ENCODE results near the gene GPC6.
"Not testable (repeated sequence)": the region's sequence is repeated elsewhere in the genome, so short reads cannot be mapped to it uniquely, and the experiment has no call there.

Gene GPC6
- total RNA-seq: 0 to 0.07 reads per million in 2 donors

DNA sequence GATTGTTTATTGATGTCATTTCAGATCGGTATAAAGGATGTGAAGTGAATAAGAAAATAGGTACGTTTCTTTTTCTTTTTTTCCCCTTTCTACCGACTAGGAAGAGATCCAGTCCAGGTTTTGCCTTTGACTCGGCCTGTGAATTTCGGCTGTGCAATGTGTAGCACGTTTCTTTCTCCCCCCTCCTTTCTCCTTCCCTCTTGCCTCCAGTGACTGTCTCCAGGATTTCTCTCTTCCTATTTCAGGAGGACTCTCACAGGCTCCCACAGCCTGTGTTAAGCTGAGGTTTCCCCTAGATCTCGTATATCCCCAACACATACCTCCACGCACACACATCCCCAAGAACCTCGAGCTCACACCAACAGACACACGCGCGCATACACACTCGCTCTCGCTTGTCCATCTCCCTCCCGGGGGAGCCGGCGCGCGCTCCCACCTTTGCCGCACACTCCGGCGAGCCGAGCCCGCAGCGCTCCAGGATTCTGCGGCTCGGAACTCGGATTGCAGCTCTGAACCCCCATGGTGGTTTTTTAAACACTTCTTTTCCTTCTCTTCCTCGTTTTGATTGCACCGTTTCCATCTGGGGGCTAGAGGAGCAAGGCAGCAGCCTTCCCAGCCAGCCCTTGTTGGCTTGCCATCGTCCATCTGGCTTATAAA, at the start of gene GPC6:
GPC6 (plus strand) TSS at position 185 of the 657 bp plus-strand sequence.
- DNase-seq: no peak

DNA sequence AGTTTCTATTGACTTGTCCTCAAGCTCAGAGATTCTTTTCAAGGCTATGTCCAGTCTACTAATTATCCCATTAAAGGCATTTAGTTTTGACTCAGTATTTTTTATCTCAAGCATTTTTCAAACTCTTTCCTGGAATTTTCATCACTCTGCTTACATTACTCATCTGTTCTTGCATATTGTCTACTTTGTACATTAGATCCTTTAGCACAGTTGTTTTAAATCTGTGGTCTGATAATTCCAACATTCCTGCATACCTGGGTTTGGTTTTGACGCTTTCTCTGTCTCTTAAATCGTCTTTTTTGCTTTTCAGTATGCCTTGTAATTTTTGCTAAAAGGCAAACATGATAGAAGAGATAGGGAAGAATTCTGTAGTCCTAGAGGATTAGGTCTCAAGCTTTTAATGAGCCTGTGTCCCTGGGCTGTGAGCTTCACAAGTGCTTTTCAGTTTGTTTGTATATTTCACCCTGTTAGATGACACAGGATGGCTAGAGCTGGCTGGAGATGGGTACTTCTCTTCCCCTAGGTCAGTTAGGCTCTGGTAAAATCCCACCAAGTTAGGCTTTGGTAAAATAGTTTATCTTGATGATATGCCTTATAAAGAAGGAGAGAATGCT, 46.1 kb upstream of the GPC6 start:
- no peak for DNase-seq

DNA sequence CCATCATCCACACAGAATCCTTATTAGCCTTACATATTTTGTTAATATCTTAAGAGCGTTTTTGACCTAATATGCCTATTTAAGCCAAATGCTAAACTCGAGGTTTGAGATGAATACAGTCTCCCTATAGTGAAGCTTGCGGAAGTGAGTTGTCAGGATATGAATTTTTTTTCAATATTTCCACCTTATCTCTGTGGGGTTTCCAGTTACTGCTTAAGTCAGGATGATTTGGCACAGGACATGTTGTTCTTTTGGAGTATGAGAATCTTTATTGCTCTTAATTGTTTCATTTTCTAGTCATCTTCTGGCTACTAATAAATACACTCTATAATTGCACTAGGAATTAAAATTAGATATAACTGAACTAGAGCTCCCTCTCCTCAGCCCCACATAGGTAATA, 44.2 kb upstream of the GPC6 start:
- no peak for DNase-seq

DNA sequence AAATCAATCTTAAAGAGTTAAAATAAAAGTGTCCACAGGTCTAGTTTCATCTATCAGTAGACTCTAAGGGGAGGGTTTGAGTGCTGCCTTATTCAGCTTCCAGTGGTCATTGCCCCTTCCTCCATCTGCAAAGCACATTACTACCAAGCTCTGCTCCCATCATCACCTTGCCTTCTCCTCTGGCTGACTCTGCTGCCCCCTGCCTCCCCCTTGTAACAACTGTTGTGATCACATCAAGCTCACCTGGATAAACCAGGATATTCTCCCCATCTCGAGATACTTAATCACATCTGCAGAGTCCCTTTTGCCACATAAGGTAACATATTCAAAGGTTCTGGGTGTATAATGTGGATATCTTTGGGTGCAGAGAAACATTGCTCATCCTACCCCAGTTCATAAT, 43.3 kb upstream of the GPC6 start:
- no peak for DNase-seq

DNA sequence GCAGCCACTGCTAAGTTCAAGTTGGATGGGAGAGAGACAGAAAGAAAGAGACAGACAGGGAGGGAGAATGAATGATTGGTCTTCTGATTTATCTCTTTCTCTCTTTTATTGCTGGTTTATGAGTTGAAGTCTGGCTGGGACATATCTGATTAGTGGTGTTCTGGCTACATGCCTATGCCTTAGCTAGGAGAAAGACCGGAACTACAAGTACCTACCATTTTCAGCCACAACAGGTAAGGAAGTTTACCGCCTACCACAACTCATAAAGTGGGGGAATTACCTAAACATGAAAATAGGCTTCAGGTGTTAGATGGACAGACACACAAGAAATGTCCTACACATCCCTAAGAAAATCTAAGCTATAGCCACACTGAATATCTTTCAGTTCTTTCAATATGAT, 36.6 kb upstream of the GPC6 start:
- DNase-seq: no peak

DNA sequence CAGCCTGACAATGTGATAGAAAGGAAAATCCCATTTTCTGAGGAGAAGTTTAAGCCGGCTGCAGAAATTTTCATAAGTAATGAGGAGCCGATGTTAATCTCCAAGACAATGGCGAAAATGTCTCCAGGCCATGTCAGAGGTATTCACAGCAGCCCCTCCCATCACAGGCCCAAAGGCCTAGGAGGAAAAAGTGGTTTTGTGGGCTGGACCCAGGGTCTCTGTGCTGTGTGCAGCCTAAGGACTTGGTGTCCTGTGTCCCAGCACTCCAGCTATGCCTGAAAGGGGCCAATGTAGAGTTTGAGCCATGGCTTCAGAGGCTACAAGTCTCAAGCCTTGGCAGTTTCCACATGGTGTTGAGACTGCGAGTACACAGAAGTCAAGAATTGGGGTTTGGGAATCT, 32.9 kb upstream of the GPC6 start:
- DNase-seq: no peak

DNA sequence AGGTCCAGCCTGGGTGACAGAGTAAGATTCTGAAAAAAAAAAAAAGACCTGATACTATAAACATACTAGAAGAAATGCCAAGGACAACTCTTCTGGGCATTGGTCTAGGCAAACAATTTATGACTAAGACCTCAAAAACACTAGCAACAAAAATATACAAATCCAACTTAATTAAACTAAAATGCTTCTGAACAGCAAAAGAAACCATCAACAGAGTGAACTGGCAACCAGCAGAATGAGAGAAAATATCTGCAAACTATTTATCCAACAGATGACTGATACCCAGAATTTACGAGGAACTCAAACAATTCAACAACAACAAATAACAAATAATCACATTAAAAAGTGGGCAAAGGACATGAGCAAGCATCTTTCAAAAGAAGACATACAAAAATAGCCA, 26.8 kb upstream of the GPC6 start:
- no peak for DNase-seq

DNA sequence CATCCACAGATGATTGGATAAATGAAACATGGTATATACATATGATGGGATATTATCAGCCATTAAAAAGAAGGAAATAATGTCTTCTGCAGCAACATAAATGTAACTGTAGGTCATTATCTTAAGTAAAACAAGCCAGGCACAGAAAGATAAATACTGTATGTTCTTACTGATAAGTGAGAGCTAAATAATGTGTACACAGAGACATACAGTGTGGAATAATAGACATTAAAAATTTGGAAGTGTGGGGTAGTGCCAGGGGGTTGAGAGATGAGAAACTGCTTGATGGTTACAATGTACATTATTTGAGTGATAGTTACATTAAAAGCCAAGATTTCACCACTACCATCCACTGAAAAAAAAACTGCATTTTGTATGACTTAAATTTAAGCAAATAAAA, 26.0 kb upstream of the GPC6 start:
- no peak for DNase-seq

DNA sequence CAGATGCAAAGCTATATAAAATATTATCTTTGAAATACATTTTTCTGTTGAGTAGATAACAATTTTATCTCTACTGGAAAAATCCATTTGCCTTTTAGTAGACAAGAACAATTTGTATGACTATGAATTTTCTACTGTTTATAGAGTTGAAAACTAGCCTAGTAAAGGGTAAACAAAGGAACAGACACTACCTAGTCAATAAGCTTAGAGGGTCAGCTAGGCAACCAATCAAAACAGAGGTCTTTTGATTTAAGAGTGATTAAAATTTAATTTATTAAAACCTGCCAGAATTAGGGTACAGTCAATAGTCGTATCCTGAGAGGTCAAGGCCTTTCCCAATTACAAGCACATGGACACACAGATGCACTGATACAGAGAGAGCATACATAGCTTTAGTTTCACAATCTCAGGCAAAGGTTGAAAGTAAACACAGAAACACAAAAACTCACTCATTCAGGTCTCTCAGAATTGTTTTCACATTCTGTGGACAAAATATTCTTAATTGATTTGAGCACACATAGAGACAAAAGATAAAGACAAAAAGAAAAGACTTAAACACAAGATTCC, 24.5 kb upstream of the GPC6 start:
- no peak for DNase-seq

DNA sequence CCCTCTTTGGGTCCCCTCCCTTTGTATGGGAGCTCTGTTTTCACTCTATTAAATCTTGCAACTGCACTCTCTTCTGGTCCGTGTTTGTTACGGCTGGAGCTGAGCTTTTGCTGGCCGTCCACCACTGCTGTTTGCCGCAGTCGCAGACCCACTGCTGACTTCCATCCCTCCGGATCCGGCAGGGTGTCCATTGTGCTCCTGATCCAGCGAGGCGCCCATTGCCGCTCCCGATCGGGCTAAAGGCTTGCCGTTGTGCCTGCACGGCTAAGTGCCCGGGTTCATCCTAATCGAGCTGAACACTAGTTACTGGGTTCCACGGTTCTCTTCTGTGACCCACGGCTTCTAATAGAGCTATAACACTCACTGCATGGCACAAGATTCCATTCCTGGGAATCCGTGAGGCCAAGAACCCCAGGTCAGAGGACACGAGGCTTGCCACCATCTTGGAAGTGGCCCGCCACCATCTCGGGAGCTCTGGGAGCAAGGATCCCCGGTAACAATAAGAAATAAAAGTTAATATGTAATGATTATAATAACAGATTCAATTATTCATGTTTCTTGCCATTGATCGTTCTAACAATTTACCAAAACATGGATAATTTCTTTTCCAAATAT, 19.7 kb upstream of the GPC6 start:
- DNase-seq: not testable (repeated sequence)

DNA sequence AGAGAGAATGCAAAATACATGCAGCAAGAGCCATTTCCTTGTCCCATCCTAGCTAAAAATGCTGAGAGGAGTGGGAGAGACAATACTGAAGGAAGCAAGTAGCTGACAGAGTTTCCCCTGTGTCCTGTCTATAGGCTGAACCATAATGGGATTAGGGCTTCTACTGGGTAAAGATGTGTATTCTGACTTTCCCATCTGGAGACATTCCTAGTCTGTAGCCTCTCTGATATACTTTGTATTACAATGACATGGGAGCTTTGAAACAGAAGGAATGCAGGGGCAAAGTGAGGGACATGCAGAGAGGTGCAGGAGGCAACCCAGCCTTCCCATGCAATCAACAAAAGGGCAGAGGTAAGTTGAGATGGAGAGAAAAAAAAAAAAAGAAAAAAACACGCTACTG, 10.5 kb upstream of the GPC6 start:
- no peak for DNase-seq

DNA sequence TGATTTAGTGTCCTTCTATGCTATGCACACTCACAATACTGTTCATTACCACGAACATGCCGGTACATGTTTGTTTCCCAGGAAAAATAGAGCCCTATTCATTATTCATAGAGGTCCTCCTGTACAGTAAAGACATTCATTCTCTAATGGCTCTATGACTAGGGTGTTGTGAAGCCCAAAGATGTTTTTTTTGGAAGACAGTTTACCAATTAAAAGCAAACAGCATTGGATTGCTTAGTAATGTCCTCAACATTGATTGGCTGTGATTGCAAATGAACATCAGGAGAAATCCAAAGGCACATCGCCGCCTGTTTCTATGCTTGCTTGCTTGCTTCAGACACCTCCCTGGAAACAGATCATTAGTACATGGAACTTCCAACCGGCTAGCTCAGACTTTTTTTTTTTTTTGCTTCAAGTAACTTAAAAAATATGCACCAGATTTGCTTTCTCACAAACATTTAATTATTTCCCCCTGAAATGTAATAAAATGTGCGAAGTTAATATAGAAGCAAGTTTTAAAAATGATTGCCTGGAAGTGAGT, 8.8 kb upstream of the GPC6 start:
- no peak for DNase-seq

DNA sequence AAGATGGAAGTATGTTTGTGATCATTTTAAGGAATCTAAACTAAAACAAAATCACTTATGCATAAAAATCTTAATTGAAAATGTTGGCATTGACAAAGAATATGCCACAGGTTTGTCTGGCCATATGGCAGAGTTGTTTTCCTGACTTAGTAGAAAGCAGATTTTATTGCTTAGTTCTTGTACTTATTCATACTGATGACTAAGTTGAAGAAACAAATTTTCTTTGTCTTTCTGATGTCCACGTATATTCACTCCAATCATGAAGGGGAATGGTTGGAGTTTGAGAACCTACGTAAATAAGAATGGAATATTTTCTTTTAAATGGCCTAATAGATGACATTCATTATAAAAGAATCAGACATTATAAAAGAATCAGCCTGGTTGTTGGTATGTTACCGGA, 8.0 kb upstream of the GPC6 start:
- no peak for DNase-seq

DNA sequence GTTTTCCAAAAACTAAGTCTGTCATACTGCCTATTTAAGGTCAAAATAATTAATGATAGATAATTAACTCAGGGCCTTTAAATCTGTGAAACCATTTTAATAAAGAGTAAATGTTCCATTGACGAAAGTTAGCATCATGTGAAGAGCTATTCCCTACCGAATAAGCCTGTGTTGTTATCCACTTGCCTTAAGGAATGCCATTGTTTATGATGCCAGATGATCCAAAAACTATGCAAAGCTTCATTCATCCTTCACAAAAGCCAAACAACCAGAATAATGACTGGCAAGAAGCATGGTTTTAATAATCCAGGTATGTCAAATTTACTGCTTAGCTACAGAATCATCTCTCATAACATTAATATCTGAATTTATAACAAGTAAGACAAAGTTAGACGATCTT, 6.5 kb upstream of the GPC6 start:
- no peak for DNase-seq

DNA sequence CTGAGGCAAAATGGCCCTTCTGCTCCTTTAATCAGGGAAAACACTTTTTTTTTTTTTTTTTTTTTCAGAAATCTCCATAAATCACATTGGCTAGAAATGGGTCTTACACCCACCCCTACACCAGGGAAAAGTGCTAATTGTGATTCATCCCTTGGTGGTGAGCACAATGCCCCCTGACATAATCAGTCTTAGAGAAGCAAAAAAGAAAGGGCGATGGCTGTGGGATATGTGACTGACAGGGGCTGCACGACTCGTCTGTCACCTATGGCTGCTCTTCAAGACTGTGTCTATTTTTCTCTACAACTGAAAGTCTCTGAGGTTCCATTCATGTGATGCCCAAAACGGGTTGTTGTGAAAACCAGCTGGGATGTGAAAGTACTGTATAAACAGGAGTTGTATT, 3.6 kb upstream of the GPC6 start:
- DNase-seq: no peak

DNA sequence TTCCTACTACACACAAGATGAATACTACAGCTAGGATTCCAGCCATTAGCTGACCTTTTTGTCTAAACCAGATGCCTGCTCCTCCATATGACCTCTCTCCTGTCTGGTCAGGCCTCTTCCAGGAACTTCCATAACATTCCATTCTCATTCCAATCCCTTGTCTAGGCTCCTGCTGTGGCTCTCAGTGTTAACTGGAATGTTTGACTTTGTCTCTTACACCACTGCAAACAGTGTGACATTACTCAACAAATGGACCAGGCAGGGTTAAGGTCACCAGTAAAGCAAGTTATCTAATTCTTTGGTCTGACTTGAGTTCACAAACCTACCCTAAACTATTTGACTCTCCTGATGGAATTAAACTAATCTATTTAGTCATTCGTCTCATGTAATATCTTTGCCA, 2.1 kb upstream of the GPC6 start:
- DNase-seq: no peak

DNA sequence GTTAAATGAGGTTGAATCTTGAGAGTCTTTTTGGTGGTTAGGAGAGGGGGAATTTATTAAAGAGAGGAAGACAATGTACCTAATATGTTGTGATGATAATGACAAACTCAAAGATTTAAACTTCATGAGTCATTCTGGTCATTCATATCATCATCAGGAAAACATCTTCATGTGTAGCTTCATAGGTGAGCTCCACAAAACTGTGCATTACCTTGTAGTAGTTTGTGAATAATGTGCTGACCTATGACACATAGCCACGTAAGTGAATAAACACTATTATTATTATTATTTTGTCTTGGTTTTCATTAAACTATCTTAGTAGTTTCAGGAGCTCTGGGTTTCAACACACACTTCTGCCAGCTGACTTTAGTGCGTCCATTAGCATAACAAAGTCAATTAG, 997 bp upstream of the GPC6 start:
- no peak for DNase-seq

DNA sequence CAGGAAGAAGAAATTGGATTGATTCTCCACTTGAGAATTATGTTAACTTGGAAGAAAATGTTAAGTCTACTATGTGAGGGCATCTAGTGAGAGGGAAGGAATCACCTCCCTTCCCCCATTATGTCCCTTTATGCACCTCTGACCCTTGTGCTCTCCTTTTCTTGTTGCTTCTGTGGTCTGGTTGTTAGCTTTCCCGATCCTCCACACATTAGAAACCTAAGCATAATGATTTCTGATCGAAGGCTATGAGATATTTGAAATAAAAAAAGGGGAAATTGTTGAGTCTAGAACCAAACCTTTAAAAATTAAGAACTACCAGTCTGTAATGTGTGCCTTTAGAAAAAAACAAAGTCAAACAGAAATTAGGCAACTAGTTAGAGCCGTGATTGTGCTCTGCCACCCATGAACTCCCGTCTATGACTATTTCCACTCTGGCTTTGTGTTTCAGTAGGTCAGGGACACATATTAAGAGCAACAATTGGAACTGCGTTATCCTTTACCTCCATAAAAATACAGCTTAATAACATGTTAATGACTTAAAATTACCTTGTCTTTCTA, 463 bp upstream of the GPC6 start:
- DNase-seq: no peak

DNA sequence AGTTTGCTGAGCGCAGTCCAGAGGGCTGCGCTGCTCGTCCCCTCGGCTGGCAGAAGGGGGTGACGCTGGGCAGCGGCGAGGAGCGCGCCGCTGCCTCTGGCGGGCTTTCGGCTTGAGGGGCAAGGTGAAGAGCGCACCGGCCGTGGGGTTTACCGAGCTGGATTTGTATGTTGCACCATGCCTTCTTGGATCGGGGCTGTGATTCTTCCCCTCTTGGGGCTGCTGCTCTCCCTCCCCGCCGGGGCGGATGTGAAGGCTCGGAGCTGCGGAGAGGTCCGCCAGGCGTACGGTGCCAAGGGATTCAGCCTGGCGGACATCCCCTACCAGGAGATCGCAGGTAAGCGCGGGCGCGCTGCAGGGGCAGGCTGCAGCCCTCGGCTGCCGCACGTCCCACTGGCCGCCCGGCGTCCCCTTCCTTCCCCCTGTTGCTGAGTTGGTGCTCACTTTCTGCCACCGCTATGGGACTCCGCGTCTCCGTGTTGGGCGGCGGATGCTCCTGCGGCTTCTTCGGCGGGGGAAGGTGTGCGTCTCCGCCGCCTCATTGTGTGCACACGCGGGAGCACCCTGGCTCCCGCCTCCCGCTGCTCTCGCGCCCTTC, 772 bp downstream of the GPC6 start:
- DNase-seq: no peak

DNA sequence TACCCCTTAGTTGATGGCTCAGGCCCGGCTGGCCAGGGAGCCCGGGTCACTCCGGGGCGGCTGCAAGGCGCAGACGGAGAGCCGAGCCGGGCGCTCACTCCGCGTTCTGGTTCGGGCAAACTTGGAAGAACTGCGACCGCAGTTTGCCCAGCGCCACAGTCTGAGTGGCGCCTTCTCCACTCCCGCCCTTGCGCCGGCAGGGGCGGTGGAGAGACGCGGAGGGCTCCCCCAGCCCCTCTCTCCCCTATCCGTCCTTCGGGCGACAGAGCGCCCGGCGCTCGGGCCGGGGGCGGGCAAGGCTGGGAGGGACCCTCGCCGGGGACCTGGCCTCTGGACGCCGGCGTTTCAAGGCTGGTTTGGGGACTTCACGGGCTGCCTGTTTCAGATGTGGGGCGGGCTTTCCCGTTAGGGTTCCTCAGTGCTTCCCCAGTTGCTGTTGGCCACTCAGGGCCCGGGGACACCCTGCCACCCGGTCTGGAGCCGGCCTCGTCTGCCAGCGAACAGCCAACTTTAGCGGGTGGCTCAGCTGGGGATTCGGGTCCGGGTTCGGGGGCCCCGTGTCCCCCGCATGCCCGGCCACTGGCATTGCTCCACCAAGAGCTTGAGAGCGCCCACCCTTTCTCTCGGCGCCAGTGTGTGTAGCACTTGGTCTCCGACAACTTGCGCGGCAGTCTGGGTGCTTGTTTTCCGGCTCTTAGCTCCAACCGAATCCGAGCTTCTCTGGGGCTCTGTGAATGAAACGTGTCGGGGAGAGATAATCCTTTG, 1.5 kb downstream of the GPC6 start:
- no peak for DNase-seq

DNA sequence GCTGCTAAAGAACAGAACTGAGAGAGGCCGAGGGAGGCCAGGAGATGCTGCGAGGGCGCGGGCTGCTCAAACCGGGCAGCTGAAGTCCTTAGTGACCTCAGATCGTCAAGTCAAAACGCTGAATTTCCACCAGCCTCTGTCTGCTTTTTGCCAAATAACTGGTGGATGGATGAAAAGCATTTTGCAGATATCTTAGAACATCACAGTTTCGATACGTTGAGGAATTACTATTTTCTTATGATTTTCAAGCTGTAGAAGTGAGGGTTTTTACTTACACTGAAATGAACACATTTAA, 2.0 kb downstream of the GPC6 start:
- no peak for DNase-seq

DNA sequence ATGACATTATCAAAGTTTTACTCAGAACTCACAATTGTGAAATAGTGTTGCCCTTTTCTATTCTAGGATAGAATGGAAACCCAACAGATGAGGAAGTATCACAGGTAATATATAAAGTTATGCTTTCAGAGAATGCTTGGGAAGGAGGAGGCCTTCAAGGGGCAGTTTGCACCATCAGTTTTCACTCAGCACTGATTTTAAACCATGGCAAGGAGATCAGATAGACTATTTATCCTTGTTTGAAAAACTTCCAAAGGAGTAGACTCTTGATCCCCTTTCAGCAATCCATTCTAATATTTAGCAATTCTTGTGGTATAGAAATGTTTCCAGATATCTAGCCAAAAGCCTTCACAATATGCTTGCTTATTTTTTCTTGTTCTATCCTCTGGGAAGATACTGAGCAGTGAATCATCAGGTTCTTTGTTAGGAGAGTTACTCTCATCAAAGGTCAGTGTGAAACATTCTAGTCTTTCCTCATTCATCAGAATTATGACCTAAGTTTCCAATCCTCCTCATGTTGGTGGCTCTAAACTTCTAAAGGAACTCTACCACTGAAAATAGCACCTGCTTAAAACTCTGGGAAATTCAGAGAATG, 3.8 kb downstream of the GPC6 start:
- no peak for DNase-seq
